Muscle layer of duodenum (tissue), 2 donors: ENCODE data around the gene CHD3.

ENCODE experiments used
- H3K27ac ChIP-seq: one replicate; pipeline ENCODE4 v1.7.0; 2013; ENCODE audit warnings: mild to moderate bottlenecking, low read length
- H3K27me3 ChIP-seq: one replicate; pipeline ENCODE4 v1.7.0; 2013; ENCODE audit warnings: low read depth, mild to moderate bottlenecking, control low read depth, low read length
- H3K36me3 ChIP-seq, 2 donors: one replicate each; pipeline ENCODE4 v1.7.0; 2013; ENCODE audit warnings: low read length in 2 of 2, control low read depth in 1 of 2, mild to moderate bottlenecking in 1 of 2; ENCODE audit not compliant: insufficient read depth in 2 of 2, control insufficient read depth in 1 of 2
- H3K4me1 ChIP-seq, 2 donors: one replicate each; pipeline ENCODE4 v1.7.0; 2013; ENCODE audit warnings: low read length in 2 of 2, mild to moderate bottlenecking in 2 of 2, control low read depth in 1 of 2, moderate library complexity in 1 of 2; ENCODE audit not compliant: insufficient read depth in 2 of 2, control insufficient read depth in 1 of 2
- H3K4me3 ChIP-seq, 2 donors: one replicate each; pipeline ENCODE4 v1.7.0; 2013; ENCODE audit warnings: low read length in 2 of 2, low read depth in 1 of 2, mild to moderate bottlenecking in 1 of 2
- H3K9me3 ChIP-seq, 2 donors: one replicate each; pipeline ENCODE4 v1.7.0; 2013; ENCODE audit warnings: low read length in 2 of 2, control low read depth in 1 of 2, mild to moderate bottlenecking in 1 of 2; ENCODE audit not compliant: control insufficient read depth in 1 of 2
- donor health status: healthy.

CHD3 gene

DNA sequence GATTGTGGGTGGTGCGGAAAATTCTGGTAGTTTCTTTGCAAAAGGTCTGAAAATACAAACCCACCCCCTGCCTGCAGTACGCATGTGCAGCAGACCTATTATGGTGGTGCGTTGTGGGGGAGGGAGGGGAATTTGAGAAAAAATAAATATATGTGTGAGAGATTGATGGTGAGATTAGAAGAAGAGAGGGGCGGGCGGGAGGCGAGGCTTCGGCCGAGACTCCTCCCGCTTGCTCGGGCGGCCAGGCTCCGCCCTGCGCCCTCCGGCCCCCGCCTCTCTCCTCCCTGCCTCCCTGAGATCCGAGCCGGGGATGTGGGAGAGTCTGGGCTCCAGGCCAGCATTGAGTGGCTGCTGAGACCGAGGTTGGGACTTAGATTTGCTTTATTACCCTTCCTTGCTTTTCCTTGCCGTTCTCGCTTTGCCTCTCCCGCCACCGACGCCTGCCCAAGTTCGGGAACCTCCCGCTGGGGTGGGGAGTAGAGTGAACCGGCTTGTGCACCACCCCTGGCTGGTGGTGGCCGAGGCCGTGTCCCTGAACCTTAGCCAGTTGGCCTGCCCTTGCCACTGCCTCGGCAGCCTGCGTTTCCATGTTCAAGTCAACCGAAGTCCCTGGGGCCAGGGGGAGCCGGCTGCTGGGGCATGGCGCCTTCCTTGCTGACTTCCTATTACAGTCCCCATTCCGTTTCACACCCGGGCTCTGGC is 956 bp upstream of the CHD3 start:
- peaks cover 6 to 14% of the 10 kb centered on the region in 2 donors for H3K36me3 ChIP-seq
- H3K4me3 ChIP-seq = peak overlapping the region; percentile 75 to 90
- no peaks in the 10 kb centered on the region for H3K9me3 ChIP-seq
- peak overlapping the region; percentile 94 for H3K27ac ChIP-seq
- H3K27me3 ChIP-seq = no peaks in the 10 kb centered on the region
- peaks cover 34 to 57% of the 10 kb centered on the region in 2 donors for H3K4me1 ChIP-seq

DNA sequence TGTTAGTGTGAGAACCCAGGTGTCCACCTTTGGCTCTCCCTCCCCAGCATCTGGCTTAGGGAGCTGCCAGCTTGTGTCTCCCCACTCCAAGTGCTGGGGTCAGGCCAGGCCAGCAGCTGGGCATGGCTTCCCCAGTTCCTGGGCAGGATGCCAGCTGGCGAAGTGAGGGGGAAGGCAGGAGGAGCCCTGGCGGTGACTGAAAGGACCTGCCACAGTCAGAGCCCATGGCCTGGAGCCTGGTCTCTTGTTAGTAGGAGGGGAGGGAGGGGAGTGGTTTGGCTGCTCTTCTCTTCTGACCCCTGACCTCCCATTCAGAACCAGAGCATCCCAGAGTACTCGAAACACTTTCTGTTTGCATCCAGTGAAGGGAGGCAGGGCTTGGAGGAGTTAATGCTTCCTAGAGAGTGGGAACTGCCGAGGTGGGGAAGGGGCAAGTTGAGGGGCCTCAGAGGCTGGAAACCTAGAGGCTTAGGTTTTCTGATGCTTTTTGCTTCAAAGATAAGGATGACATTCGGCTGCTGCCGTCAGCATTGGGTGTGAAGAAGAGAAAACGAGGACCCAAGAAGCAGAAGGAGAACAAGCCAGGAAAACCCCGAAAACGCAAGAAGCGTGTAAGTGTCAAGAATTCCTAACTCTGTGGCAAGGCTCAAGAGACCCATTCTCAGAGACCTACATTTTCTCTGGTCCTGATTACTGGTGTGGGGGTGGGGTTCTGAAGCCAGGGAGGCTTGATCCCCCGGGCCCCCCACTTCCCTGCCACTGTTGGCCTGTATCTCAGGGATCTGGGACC is 772 bp downstream of the CHD3 start:
- H3K4me1 ChIP-seq = peaks cover 28 to 47% of the 10 kb centered on the region in 2 donors
- no peaks in the 10 kb centered on the region for H3K27me3 ChIP-seq
- peaks cover 17 to 27% of the 10 kb centered on the region in 2 donors for H3K36me3 ChIP-seq
- H3K27ac ChIP-seq = peak overlapping the region; percentile 94
- peak overlapping the region; percentile 75 to 90 for H3K4me3 ChIP-seq
- H3K9me3 ChIP-seq = no peaks in the 10 kb centered on the region

DNA sequence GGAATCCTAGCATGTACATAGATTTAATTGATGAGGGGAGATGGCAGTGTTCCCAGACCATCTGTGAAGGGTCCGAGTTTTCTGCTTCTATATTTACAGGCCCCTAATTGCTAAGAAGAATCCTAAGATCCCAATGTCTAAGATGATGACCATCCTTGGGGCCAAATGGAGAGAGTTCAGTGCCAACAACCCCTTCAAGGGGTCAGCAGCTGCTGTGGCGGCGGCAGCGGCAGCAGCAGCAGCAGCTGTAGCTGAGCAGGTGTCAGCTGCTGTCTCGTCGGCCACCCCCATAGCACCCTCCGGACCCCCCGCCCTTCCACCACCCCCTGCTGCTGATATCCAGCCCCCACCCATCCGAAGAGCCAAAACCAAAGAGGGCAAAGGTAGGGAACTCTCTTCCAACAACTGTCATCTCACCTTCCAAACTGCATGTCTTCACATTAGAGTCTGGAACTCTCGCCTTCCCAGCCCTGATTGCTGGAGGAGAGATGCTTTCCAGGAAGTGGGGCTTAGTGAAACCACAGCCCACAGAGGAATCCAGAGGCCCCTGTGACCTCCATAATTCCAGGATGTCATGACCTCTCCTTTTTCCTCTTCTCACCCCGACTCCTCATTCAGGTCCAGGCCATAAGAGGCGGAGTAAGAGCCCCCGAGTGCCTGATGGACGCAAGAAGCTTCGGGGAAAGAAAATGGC is 4.7 kb downstream of the CHD3 start:
- no peak overlapping the region for H3K27ac ChIP-seq
- peaks cover 16 to 23% of the 10 kb centered on the region in 2 donors for H3K4me1 ChIP-seq
- H3K27me3 ChIP-seq = no peaks in the 10 kb centered on the region
- peaks cover 45 to 53% of the 10 kb centered on the region in 2 donors for H3K36me3 ChIP-seq
- H3K4me3 ChIP-seq = no peak overlapping the region
- H3K9me3 ChIP-seq = no peaks in the 10 kb centered on the region

DNA sequence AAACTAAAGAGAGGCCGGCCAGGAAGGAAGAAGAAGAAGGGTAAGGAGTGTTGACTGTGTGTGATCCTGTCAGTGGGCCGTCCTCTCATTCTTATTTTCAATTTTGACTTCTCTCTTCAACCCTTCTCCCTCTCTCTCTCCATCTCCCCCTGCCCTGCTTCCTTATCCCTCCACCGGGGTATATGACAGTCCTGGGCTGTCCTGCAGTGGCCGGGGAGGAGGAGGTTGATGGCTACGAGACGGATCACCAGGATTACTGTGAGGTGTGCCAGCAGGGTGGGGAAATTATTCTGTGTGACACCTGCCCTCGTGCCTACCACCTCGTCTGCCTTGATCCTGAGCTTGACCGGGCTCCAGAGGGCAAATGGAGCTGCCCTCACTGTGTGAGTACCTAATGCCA is 5.6 kb downstream of the CHD3 start:
- H3K27ac ChIP-seq = no peak overlapping the region
- no peaks in the 10 kb centered on the region for H3K9me3 ChIP-seq
- no peak overlapping the region for H3K4me3 ChIP-seq
- no peaks in the 10 kb centered on the region for H3K27me3 ChIP-seq
- H3K4me1 ChIP-seq = peaks cover 7 to 14% of the 10 kb centered on the region in 2 donors
- peaks cover 54 to 62% of the 10 kb centered on the region in 2 donors for H3K36me3 ChIP-seq

DNA sequence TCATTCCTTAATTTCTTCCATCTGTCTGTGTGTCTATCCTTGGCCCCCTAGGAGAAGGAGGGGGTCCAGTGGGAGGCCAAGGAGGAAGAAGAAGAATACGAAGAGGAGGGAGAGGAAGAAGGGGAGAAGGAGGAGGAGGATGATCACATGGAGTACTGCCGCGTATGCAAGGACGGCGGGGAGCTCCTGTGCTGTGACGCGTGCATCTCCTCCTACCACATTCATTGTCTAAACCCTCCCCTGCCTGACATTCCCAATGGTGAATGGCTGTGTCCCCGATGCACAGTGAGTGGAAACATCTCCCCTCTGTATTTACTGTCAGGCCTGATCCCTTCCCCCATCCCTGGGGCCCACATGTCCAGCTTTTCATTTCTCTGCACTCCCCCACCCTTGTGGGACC is 6.3 kb downstream of the CHD3 start:
- Histone ChIP-seq H3K9me3 (no peaks in the 10 kb centered on the region), H3K27ac (no peak overlapping the region), H3K27me3 (no peaks in the 10 kb centered on the region), H3K4me1 (peaks cover under 1 to 8% of the 10 kb centered on the region in 2 donors), H3K36me3 (peaks cover 60 to 68% of the 10 kb centered on the region in 2 donors), H3K4me3 (no peak overlapping the region)

GRCh38 chr17:7897090-7897489 is 8.5 kb downstream of the CHD3 start:
- Histone ChIP-seq H3K4me3 (no peak overlapping the region), H3K36me3 (peaks cover 72 to 73% of the 10 kb centered on the region in 2 donors), H3K27me3 (no peaks in the 10 kb centered on the region), H3K27ac (no peak overlapping the region), H3K4me1 (no peaks in the 10 kb centered on the region), H3K9me3 (no peaks in the 10 kb centered on the region)

GRCh38 chr17:7897773-7898172 is 9.2 kb downstream of the CHD3 start:
- Histone ChIP-seq H3K27ac (no peak overlapping the region), H3K36me3 (peaks cover 76 to 77% of the 10 kb centered on the region in 2 donors), H3K27me3 (no peaks in the 10 kb centered on the region)

DNA sequence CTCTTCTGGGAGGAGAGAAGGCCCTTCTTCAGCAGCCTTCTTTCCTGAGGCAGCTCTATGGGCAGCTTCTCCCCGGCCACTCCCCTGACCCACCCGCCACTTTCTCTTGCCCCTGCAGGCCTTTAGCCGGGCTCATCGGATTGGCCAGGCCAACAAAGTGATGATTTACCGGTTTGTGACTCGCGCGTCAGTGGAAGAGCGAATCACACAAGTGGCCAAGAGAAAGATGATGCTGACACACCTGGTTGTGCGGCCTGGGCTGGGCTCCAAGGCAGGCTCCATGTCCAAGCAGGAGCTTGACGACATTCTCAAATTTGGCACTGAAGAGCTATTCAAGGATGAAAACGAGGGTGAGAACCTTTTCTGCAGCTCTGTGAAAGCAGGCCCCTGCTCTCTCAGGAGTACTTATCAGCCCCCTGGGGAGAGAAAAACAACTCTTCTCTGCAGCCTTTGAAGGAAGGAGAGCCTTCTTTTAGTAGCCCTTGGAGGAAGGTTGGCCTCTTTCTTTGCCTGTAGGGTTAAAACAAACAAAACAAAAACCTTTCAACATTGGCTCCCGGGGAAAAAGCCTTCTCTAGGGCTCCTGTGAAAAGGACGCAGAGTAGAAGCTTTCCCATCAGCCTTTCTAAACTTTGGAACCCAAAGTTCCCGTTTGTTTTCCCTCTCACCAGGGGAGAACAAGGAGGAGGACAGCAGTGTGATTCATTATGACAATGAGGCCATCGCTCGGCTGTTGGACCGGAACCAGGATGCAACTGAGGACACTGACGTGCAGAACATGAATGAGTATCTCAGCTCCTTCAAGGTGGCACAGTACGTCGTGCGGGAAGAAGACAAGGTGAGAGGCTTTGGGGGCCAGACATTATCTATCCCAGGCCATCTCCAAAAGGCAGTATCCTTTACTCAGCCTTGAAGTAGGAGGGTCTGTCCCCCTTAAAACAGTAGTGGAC is 14.8 kb downstream of the CHD3 start:
- Histone ChIP-seq H3K4me1 (no peaks in the 10 kb centered on the region), H3K27me3 (no peaks in the 10 kb centered on the region), H3K36me3 (peaks cover 87 to 93% of the 10 kb centered on the region in 2 donors), H3K9me3 (no peaks in the 10 kb centered on the region), H3K4me3 (no peak overlapping the region), H3K27ac (no peak overlapping the region)

More at GRCh38 chr17:7897773-7898172, 9.2 kb downstream of the CHD3 start:
- H3K4me3 ChIP-seq = no peak overlapping the region
- H3K4me1 ChIP-seq = no peaks in the 10 kb centered on the region
- no peaks in the 10 kb centered on the region for H3K9me3 ChIP-seq

DNA sequence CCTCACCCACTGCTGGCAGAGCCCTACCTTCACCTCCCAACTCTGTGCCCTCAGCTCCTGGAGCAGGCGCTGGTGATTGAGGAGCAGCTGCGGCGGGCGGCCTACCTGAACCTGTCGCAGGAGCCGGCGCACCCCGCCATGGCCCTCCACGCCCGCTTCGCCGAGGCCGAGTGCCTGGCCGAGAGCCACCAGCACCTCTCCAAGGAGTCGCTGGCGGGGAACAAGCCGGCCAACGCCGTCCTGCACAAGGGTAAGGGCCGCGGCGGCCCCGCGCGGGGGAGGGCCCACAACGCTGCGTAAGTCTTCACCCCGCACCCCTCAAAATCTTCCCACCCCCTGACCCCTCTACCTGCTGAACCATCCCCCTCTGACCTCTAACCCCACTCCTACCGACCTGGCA is 20.5 kb downstream of the CHD3 start:
- Histone ChIP-seq H3K4me3 (no peak overlapping the region), H3K4me1 (no peaks in the 10 kb centered on the region), H3K36me3 (peaks cover 71 to 82% of the 10 kb centered on the region in 2 donors), H3K27ac (no peak overlapping the region), H3K27me3 (no peaks in the 10 kb centered on the region), H3K9me3 (no peaks in the 10 kb centered on the region)

- peaks cover 7 to 9% of the 10 kb centered on the region in 2 donors for H3K4me1 ChIP-seq
- no peak overlapping the region for H3K27ac ChIP-seq
- H3K27me3 ChIP-seq = no peaks in the 10 kb centered on the region
- no peaks in the 10 kb centered on the region for H3K9me3 ChIP-seq
- H3K36me3 ChIP-seq = peaks cover 60 to 71% of the 10 kb centered on the region in 2 donors
- H3K4me3 ChIP-seq = no peak overlapping the region
These were observed 21.7 kb downstream of the CHD3 start for GRCh38 chr17:7910281-7910680.
